LNCaP clone FGC (cell line): Measurements from ENCODE around the gene ARHGAP30.
A peak's percentile ranks its signal among the peaks of the same experiment; 100 is the strongest.
"Not testable (repeated sequence)": the region's sequence is repeated elsewhere in the genome, so short reads cannot be mapped to it uniquely, and the experiment has no call there.

ENCODE experiments used
- DNase-seq: peaks from one replicate; pipeline ENCODE4 v3.0.0-alpha.2; 2011; ENCODE audit warnings: low read depth
- H3K4me3 ChIP-seq: 2 replicates; pipeline ENCODE4 v1.5.1; 2011; ENCODE audit warnings: mild to moderate bottlenecking, low read depth, low read length, control low read depth
- CTCF ChIP-seq: IDR thresholded peaks from 2 replicates; pipeline ENCODE4 v1.5.1; 2012; ENCODE audit warnings: mild to moderate bottlenecking; ENCODE audit not compliant: control insufficient read depth, insufficient read depth; ENCODE audit errors: extremely low read depth

Gene ARHGAP30

DNA sequence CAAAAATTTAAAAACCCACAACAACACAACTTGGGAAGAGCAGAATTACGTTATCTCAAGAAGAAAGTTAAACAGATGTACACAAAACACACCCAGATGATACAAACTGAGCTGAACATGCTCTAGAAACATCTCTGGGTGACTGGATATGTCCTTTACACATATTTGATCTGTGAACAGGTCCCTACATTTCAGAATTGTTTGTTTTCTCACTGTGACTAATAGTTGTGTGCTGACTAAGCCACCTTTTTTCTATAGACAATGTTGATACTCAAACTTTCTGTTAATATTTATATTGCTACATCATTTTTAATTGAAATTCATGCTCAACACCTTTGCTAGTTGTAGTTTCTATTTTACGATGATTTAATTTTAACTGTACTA, 47.7 kb downstream of the ARHGAP30 start:
- no peak for DNase-seq
- H3K4me3 ChIP-seq = peak overlapping the region; percentile 76
- no peak for TF ChIP-seq CTCF

- DNase-seq = peak; percentile 99
- no peak for TF ChIP-seq CTCF
- H3K4me3 ChIP-seq = peak overlapping the region; percentile 76
Measured at GRCh38 chr1:161021165-161021969, 48.3 kb downstream of the ARHGAP30 start.

DNA sequence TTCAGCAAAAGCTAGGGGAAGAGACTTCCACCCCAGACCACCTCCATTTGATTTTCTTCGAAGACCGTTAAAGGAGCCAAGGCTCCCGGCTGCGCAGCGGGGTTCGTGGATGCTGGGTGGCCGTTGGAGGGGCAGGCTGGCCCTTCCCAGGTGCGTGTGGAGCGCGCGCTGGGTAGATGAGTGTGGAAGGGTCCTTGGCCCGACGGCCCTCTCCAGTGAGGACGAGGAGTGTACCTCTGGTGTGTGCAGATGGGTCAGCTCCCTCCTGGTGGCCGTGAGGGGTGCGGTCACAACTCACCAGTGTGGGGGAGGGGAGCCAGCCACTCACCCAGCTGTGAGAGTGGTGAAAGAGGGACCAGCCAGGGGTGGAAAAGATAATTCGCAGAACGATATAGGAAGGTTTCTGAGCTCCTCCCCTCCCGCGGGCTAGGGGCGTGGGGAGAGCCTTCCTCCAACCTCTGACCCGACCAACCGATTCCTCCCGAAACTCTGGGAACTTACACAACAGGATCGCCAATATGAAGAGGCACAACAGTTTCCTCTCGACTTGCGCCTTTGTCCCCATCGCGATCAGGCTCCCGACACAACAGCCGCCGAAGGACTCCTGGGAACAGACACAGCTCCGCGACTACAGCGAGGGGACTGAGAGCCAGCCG, 49.1 kb downstream of the ARHGAP30 start, which contains the start of gene F11R:
F11R (minus strand) TSS at position 644 of the 656 bp plus-strand sequence; CDS start at position 565, 79 bp downstream.
- 0 out of 2 replicates have a peak, but pooled peaks have one; percentile 15 for TF ChIP-seq CTCF
- peak within 1 kb of the TSS; percentile 76 for H3K4me3 ChIP-seq
- peak; percentile 36 for DNase-seq

GRCh38 chr1:161019751-161020495, 49.8 kb downstream of the ARHGAP30 start:
- peak overlapping the region; percentile 76 for H3K4me3 ChIP-seq
- TF ChIP-seq CTCF = no peak

GRCh38 chr1:161019111-161019660, 50.5 kb downstream of the ARHGAP30 start:
- not testable (repeated sequence) for DNase-seq
- H3K4me3 ChIP-seq = peak overlapping the region; percentile 76

More at GRCh38 chr1:161019751-161020495, 49.8 kb downstream of the ARHGAP30 start:
- DNase-seq = no peak

DNA sequence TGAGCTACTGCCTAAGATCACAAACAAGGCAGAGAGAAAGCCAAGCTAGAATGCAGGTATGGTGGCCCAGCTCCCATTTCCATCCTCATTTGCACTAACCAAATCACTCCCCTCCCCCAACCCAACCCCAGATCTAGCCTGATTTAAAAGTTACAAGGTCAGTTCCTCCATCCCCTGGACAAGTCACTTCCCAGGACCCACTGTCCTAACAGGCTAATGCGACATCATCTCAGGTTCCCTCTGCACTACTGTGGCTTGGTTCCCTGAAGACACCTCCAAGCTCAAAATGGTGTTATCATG, 51.1 kb downstream of the ARHGAP30 start:
- H3K4me3 ChIP-seq = no peak overlapping the region
- no peak for DNase-seq
- TF ChIP-seq CTCF = no peak
